Stomach (tissue), 9 donors: ENCODE results near the gene SMIM44. TPM values are rescaled to one million over a fixed set of nuclear protein-coding genes. Genes with fewer than 3 reads are reported as not detected.

ENCODE experiments used
- DNase-seq, 2 donors: peaks; one replicate each; pipeline versions ENCODE4 v3.0.0 to v3.0.0-alpha.2; 2013 to 2019
- H3K27ac ChIP-seq, 5 donors: fragments of 200-600 bp in 4 of 5; sonication (generic) in 4 of 5; one replicate each; pipeline ENCODE4 v1.5.1; 2013 to 2019; ENCODE audit warnings: mild to moderate bottlenecking in 1 of 5, moderate library complexity in 1 of 5
- H3K27me3 ChIP-seq, 3 donors: fragments of 200-600 bp; sonication (generic); one replicate each; pipeline ENCODE4 v1.5.1; 2017 to 2019; ENCODE audit warnings: mixed run types in 1 of 3
- H3K36me3 ChIP-seq, 4 donors: fragments of 200-600 bp; sonication (generic); 1 replicate in 3 of 4; 2 replicates in 1 of 4; pipeline ENCODE4 v1.5.1; 2016 to 2019
- H3K4me1 ChIP-seq, 4 donors: fragments of 200-600 bp; sonication (generic); one replicate each; pipeline ENCODE4 v1.5.1; 2016 to 2019
- H3K4me3 ChIP-seq, 4 donors: fragments of 200-600 bp; sonication (generic) in 3 of 4; one replicate each; pipeline ENCODE4 v1.5.1; 2016 to 2019; ENCODE audit warnings: mild to moderate bottlenecking in 1 of 4
- H3K9me3 ChIP-seq, 4 donors: fragments of 200-600 bp; sonication (generic); one replicate each; pipeline ENCODE4 v1.5.1; 2016 to 2019
- EP300 ChIP-seq: sonication (generic); formaldehyde crosslinking; IDR thresholded peaks from one replicate; pipeline ENCODE4 v1.6.1; 2017; ENCODE audit warnings: antibody characterized with exemption
- POLR2A ChIP-seq, 4 donors: fragments of 450-650 bp; IDR thresholded peaks; one replicate each; pipeline ENCODE4 v1.6.1; 2016; ENCODE audit warnings: antibody characterized with exemption in 4 of 4, control low read depth in 2 of 4, mild to moderate bottlenecking in 1 of 4, moderate library complexity in 1 of 4
- POLR2AphosphoS5 ChIP-seq, 3 donors: sonication (generic); formaldehyde crosslinking; IDR thresholded peaks; one replicate each; pipeline ENCODE4 v1.6.1; 2016; ENCODE audit warnings: antibody characterized with exemption in 3 of 3
- WGBS, 5 donors: extraction: QIAGEN DNeasy Blood & Tissue Kit in 3 of 5; methylation state at CpG; one replicate each; pipeline versions ENCODE4 v1.1.5 to v1.1.7; 2013 to 2018; 5-methylcytosine and 5-hydroxymethylcytosine counted together
- intact Hi-C: fragments of 100-400 bp; cut with DNase I; formaldehyde crosslinking; loops from one replicate; pipeline ENCODE4 v1.15.1; 2023; ENCODE audit warnings: low total_unique reads
- polyA plus RNA-seq, 3 donors: library from polyadenylated mRNA; stranded (reverse); fragments of 200-250 nt; gene quantifications; one replicate each; pipeline ENCODE4 v1.2.3, GENCODE V29; 2013
- total RNA-seq, 5 donors: library from RNA; depleted of rRNA; stranded (reverse); fragments of >200 nt; gene quantifications; one replicate each; pipeline versions ENCODE4 v1.1.0 to v1.2.3, GENCODE V29; 2014 to 2016
- TF ChIP-seq, protein P1 (sequence below), 7 experiments: fragments of 450-650 bp in 4 of 7; fragments of 200-600 bp in 3 of 7; sonication (generic) in 3 of 7; IDR thresholded peaks; one replicate each; pipeline ENCODE4 v1.5.1; 2016 to 2019; ENCODE audit warnings: antibody characterized with exemption in 7 of 7, control low read depth in 2 of 7, mild to moderate bottlenecking in 1 of 7
- donor health status: healthy with polysubstance abuse.
- donor health status: Bipolar disorder and iron deficiency.
- donor health status: healthy.

The SMIM44 gene
- total and polyA plus RNA-seq, 8 donors = 2.7 TPM; not detected in 7

GRCh38 chr19:3504735-3505134, 21.5 kb upstream of the SMIM44 start:
- Histone ChIP-seq H3K36me3 (peaks cover 4 to 12% (median 11%) of the 10 kb centered on the region in 4 donors), H3K27ac (no peak overlapping the region), H3K4me3 (peak overlapping the region in 1 of 4 donors; percentile 98), H3K9me3 (no peaks in the 10 kb centered on the region), H3K4me1 (peaks cover 22 to 46% (median 45%) of the 10 kb centered on the region in 4 donors), H3K27me3 (no peaks in the 10 kb centered on the region)
- TF ChIP-seq, protein P1, sequence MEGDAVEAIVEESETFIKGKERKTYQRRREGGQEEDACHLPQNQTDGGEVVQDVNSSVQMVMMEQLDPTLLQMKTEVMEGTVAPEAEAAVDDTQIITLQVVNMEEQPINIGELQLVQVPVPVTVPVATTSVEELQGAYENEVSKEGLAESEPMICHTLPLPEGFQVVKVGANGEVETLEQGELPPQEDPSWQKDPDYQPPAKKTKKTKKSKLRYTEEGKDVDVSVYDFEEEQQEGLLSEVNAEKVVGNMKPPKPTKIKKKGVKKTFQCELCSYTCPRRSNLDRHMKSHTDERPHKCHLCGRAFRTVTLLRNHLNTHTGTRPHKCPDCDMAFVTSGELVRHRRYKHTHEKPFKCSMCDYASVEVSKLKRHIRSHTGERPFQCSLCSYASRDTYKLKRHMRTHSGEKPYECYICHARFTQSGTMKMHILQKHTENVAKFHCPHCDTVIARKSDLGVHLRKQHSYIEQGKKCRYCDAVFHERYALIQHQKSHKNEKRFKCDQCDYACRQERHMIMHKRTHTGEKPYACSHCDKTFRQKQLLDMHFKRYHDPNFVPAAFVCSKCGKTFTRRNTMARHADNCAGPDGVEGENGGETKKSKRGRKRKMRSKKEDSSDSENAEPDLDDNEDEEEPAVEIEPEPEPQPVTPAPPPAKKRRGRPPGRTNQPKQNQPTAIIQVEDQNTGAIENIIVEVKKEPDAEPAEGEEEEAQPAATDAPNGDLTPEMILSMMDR (IDR thresholded peaks at IDR 0.05) = no peak
- TF ChIP-seq EP300 (no peak), POLR2AphosphoS5 (IDR thresholded peaks at IDR 0.05) (no peak), POLR2A (IDR thresholded peaks at IDR 0.05) (no peak)
- no peak for DNase-seq
- 78 to 82% (median 80%) methylated on average over 5 of the region's 5 CpGs for WGBS, 5 donors
- intact Hi-C loops = no loop called here

- Histone ChIP-seq H3K4me3 (no peak overlapping the region), H3K4me1 (peaks cover 31 to 43% (median 41%) of the 10 kb centered on the region in 4 donors), H3K27me3 (no peaks in the 10 kb centered on the region), H3K9me3 (no peaks in the 10 kb centered on the region), H3K27ac (no peak overlapping the region), H3K36me3 (no peaks in the 10 kb centered on the region)
- no peak for DNase-seq
- TF ChIP-seq POLR2A (IDR thresholded peaks at IDR 0.05) (no peak), POLR2AphosphoS5 (IDR thresholded peaks at IDR 0.05) (no peak), EP300 (no peak)
- TF ChIP-seq, protein P1 (IDR thresholded peaks at IDR 0.05) = no peak
- intact Hi-C loops = no loop called here
- 81 to 86% (median 82%) methylated on average over 13 of the region's 13 CpGs for WGBS, 5 donors
These were observed 19.9 kb upstream of the SMIM44 start for GRCh38 chr19:3503036-3503572.

DNA sequence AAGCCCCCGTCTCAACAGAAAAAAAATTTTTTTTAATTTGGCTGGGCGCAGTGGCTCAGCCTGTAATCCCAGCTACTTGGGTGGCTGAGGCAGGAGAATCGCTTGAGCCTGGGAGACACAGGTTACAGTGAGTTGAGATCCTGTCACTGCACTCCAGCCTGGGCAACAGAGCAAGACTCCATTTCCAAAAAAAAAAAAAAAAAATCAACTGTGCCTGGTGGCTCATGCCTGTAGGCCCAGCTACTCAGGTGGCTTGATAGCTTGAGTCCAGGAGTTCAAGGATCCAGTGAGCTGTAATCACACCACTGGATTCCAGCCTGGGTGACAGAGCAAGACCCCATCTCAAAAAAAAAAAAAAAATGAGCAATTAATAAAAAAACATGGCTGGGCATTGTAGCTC, 18.5 kb upstream of the SMIM44 start:
- TF ChIP-seq, protein P1 (IDR thresholded peaks at IDR 0.05) = no peak
- TF ChIP-seq POLR2AphosphoS5 (IDR thresholded peaks at IDR 0.05) = no peak
- no peak for TF ChIP-seq POLR2A (IDR thresholded peaks at IDR 0.05)
- TF ChIP-seq EP300 = no peak
- H3K27ac ChIP-seq = no peak overlapping the region
- H3K36me3 ChIP-seq = peaks cover 0 to 13% (median 4%) of the 10 kb centered on the region in 4 donors
- H3K4me3 ChIP-seq = no peak overlapping the region
- no peaks in the 10 kb centered on the region for H3K27me3 ChIP-seq
- H3K9me3 ChIP-seq = no peaks in the 10 kb centered on the region
- no peak for DNase-seq
- peaks cover 21 to 37% (median 29%) of the 10 kb centered on the region in 4 donors for H3K4me1 ChIP-seq
- 84 to 98% (median 91%) methylated on average over 3 of the region's 3 CpGs; no CpG with 5 or more reads in 1 of the 5 donors for WGBS, 5 donors
- intact Hi-C loops = no loop called here

GRCh38 chr19:3500429-3501101, 17.3 kb upstream of the SMIM44 start, which contains the start of gene DOHH:
TSS of gene DOHH (minus strand) at chr19:3500674. CDS start at chr19:3496814, 3,860 bp downstream.
- peak within 1 kb of the TSS; percentile 69 to 96 (median 92) for H3K27ac ChIP-seq
- no peaks in the 10 kb centered on the region for H3K9me3 ChIP-seq
- peak; percentile 96 to 99 for DNase-seq
- WGBS, 5 donors = 0% methylated on average over 30 to 52 of the region's 52 CpGs
- TF ChIP-seq, protein P1 (IDR thresholded peaks at IDR 0.05) = peak in 1 of 7 experiments; percentile 7
- TF ChIP-seq POLR2AphosphoS5 (IDR thresholded peaks at IDR 0.05) (peak in 2 of 3 donors; percentile 70 to 82), EP300 (no peak), POLR2A (IDR thresholded peaks at IDR 0.05) (no peak)
- no peaks in the 10 kb centered on the region for H3K27me3 ChIP-seq
- peak within 1 kb of the TSS; percentile 81 to 100 (median 96) for H3K4me3 ChIP-seq
- intact Hi-C loops = no loop called here
- H3K4me1 ChIP-seq = peaks cover 20 to 34% (median 26%) of the 10 kb centered on the region in 4 donors
- H3K36me3 ChIP-seq = peaks cover 7 to 25% (median 16%) of the 10 kb centered on the region in 4 donors
